ENCODE measurements around the gene DAG1. TPM values are rescaled to one million over a fixed set of nuclear protein-coding genes. Genes with fewer than 3 reads are reported as not detected.
A peak's percentile ranks its signal among the peaks of the same experiment; 100 is the strongest.
"Not testable (repeated sequence)": the region's sequence is repeated elsewhere in the genome, so short reads cannot be mapped to it uniquely, and the experiment has no call there.

DAG1 gene
- total RNA-seq, 1 experiment from 2014 or later = 27.7 TPM

DNA sequence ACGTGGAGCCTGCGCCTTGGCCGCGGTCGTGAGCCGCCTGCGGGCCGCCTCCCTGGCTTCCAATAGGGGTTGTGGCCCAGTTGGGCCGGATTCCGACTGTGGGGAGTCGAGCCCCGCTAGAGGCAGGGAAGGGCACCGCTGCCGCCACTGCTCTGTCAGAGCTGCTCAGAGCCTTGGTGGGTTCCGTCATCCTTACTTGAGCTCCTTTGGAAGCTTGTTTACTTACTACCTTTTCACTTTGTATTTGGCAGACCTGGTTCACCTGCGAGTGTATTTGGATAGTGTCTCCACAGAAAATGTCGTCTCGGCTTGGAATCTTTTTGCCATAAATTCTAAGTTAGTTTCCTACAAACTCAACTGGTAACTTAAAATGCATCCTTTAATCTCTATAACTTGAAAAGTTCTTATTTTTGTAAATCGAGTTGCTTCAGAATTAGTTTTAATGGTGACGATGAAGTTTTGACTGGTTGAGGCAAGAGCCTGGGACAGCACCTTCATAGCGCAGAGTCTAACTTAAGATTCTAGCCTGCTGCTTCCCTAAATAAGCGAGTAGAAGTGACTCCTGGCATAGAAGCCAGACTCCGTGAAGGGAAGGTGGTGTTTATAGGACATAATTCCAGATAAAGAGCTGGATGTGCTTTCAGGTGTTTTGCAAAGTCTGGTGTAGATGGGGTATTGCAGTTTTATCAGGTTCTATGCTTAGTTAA, 800 bp downstream of the DAG1 start:
- no peak for DNase-seq (ENCODE audit: low read depth)

DNA sequence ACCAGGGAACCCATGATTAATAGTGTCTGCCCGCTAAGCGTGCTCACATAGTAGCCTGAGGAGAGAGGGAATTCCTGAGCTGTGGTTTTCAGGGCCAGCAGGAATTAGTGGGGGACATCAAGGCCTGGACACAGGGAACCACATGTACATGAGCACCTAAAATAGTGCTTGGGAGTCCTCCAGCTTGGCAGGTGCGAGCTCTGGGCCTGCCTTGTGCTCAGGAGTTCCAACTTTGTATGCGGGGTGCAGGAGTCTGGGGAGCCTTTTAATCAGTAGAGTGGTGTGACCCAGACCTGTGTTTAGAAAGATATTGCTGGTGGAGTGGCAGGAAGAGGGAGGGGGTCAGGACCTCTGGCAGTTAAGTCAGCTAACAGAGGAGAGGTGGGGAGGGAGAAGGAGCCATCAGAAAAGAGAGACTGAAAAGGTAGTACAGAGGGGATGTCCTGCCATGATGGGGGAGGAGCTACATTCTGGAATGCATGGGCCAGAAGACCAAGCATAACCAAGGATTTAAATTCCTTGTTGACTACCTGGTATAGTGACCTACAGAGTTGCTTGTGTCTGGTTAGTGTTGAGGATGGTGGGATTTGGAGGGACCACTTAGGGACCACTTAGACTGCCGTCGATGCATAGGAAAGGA, 1.9 kb downstream of the DAG1 start:
- DNase-seq (ENCODE audit: low read depth) = no peak

- peak; percentile 51 for DNase-seq (ENCODE audit: low read depth)
These were observed 6.5 kb downstream of the DAG1 start for GRCh38 chr3:49476563-49476962.

DNA sequence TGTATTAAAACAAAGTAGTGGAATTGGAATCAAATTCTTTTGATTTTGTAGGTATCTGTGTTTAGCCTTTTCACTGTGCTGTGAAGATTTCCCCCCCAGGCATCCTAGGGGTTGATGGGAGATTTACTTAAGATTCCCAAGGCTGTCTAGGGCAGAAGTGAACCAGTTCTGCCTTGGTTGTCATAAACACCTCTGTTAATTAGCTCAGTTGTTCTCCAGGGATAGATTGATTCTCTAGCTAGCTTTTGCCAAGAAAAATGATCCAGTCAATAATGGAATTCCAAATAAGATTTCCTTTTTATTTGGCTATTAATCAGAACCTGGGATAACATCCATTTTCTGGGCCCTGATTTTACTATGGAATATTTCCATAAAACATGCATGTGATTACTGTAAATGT, 12.7 kb downstream of the DAG1 start:
- DNase-seq (ENCODE audit: low read depth) = no peak

DNA sequence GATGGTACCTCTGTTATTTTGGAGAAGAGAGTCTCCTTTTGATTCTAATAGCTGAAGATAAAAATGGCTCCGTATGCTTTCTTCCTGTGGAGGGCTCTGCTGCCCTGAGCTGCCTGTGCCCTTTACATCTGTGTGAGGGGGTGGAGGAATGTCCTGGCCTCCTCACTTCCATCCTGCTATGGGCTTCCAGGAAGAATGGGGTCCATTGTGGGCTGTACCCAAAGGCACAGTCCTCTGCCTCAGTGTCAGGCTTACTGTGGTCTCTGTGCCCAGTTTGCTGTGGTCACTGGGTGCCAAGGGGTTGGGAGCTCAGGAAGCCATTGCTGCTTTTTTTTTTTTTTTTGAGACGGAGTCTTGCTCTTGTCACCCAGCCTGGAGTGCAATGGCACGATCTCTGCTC, 14.4 kb downstream of the DAG1 start:
- no peak for DNase-seq (ENCODE audit: low read depth)

- no peak for DNase-seq (ENCODE audit: low read depth)
These were observed 19.2 kb downstream of the DAG1 start for GRCh38 chr3:49489247-49489646.

- DNase-seq (ENCODE audit: low read depth) = no peak
These were observed 22.9 kb downstream of the DAG1 start for GRCh38 chr3:49492969-49493368.

- DNase-seq (ENCODE audit: low read depth) = no peak
These were observed 23.8 kb downstream of the DAG1 start for GRCh38 chr3:49493901-49494300.

- DNase-seq (ENCODE audit: low read depth) = no peak
These were observed 25.0 kb downstream of the DAG1 start for GRCh38 chr3:49495023-49495422.

DNA sequence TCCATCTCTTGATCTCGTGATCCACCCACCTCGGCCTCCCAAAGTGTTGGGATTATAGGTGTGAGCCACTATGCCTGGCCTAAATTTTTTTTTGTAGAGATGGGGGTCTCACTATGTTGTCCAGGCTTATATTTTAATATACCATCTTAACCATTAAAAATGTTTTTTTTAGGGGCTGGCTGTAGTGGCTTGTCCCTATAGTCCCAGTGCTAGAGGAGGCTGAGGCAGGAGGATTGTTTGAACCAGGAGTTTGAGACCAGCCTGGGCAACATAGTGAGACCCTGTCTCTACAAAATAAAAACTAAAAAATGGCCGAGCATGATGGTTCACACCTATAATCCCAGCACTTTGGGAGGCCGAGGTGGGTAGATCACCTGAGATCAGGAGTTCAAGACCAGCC, 26.8 kb downstream of the DAG1 start:
- not testable (repeated sequence) for DNase-seq (ENCODE audit: low read depth)

GRCh38 chr3:49497606-49498005, 27.5 kb downstream of the DAG1 start:
- no peak for DNase-seq (ENCODE audit: low read depth)

- DNase-seq (ENCODE audit: low read depth) = no peak
These were observed 28.2 kb downstream of the DAG1 start for GRCh38 chr3:49498239-49498638.

GRCh38 chr3:49498648-49499047, 28.6 kb downstream of the DAG1 start:
- DNase-seq (ENCODE audit: low read depth) = no peak

DNA sequence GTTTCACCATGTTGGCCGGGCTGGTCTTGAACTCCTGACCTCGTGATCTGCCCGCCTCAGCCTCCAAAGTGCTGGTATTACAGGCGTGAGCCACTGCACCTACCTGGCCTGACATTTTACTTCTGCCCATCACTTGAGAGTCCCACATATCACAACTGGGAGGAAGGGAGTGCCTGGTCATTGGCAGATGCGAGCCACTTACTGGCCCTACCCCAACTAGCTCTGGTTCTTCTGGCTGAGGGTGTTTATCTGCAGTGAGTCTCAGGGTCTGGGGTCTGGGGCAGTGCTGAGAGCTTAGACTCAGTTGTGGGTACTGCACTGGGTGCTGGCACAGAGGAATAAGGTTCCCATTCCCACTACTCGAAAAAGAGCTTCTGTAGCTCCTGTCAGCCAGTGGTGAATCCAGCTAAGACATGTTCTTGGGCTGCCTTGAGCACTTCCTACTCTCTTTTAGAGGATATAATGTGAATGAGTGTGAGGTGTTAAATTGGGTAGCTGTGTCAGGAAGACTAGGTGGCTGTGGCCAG, 30.2 kb downstream of the DAG1 start:
- no peak for DNase-seq (ENCODE audit: low read depth)

DNA sequence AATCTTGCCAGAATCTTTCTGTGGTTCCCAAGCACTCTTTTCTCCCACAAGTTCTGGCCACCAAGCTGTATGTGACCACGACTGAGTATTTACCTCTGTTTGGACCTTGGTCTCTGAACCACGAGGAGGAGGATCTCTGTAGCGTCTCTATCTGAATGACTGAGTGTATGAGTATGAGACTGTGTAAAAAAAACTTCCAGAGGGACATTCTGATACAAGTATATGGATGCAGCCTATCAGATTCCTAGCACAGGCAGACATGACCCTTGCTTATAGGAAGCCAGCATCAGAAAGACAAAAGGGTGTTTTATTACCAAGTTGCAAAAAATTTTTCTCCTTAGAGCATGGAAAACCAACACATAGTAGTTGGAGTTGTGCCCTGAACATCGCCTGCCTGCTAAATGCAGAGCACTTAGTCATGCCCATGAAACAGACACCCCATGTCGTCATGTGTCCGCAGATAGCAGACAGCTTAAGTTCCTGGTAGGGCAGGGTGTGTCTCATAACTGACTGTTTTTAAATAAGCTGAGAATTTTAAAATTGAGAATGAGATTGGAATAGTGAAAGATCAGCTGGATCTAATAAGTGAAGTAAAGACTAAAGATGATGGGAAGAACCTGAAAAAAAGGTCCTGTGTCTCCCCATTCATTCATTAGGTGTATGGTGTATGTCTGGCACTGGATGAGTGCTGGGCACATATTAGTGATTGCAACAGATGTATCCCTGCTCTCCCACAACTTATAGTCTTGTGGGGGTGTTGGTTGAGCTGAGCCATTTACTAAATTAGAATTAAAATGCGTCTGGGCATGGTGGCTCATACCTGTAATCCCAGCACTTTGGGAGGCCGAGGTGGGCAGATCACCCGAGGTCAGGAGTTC, 30.9 kb downstream of the DAG1 start:
- peak; percentile 90 for DNase-seq (ENCODE audit: low read depth)

GRCh38 chr3:49501842-49502241, 31.8 kb downstream of the DAG1 start:
- no peak for DNase-seq (ENCODE audit: low read depth)

GRCh38 chr3:49506906-49507305, 36.8 kb downstream of the DAG1 start:
- DNase-seq (ENCODE audit: low read depth) = no peak

- DNase-seq (ENCODE audit: low read depth) = no peak
These were observed 39.0 kb downstream of the DAG1 start for GRCh38 chr3:49509028-49509561.

DNA sequence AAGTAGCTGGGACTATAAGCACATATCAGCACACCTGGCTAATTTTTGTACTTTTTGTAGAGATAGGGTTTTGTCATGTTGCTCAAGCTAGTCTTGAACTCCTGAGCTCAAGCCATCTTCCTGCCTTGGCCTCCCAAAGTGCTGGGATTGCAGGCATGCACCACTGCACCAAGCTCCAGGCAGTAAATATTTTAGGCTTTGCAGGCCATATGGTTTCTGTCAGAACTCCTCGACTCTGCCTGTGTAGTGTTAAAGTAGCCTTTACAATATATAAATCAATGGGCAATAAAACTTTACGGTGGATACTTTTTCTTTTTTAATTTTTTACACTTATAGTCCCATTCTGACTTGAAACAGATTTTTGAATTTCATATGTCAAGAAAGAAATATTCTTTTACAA, 41.6 kb downstream of the DAG1 start:
- DNase-seq (ENCODE audit: low read depth) = no peak

- DNase-seq (ENCODE audit: low read depth) = no peak
These were observed 42.8 kb downstream of the DAG1 start for GRCh38 chr3:49512781-49513355.

- DNase-seq (ENCODE audit: low read depth) = no peak
These were observed 43.5 kb downstream of the DAG1 start for GRCh38 chr3:49513494-49514124.
